HEK293 (cell line): ENCODE measurements around the gene TBX3.

ENCODE experiments used
- CTCF ChIA-PET: fragments of 350-600 bp; formaldehyde crosslinking; extraction: SDS; loops from one replicate; lab custom pipeline; 2021; ENCODE audit warnings: antibody characterized with exemption; lab: Yijun Ruan, JAX
- POLR2A ChIA-PET: fragments of 300-600 bp; formaldehyde crosslinking; extraction: SDS; loops from one replicate; lab custom pipeline; 2020; ENCODE audit warnings: antibody characterized with exemption, inconsistent platforms; lab: Yijun Ruan, JAX
- H3K27ac ChIP-seq: fragments of 200-500 bp; sonication (Bioruptor generic); 2 replicates; pipeline ENCODE4 v1.5.1; 2014; ENCODE audit warnings: low read depth, low read length, control low read depth, inconsistent platforms; ENCODE audit errors: extremely low read depth
- H3K36me3 ChIP-seq, 2 experiments: fragments of 200-500 bp in 1 of 2; sonication (Bioruptor generic) in 1 of 2; 1 replicate in 1 of 2; 2 replicates in 1 of 2; pipeline ENCODE4 v1.5.1; 2014 to 2017; ENCODE audit warnings: inconsistent platforms in 2 of 2, low read length in 2 of 2; ENCODE audit not compliant: control insufficient read depth in 2 of 2, insufficient read depth in 1 of 2
- H3K4me1 ChIP-seq: fragments of 200-500 bp; sonication (Bioruptor generic); 2 replicates; pipeline ENCODE4 v1.5.1; 2014; ENCODE audit warnings: mild to moderate bottlenecking, low read length, inconsistent platforms; ENCODE audit not compliant: control insufficient read depth, insufficient read depth
- H3K4me3 ChIP-seq: 2 replicates; pipeline ENCODE4 v1.5.1; 2011; ENCODE audit warnings: low read depth, mild to moderate bottlenecking, control low read depth, low read length, moderate library complexity
- H3K9me3 ChIP-seq: fragments of 200-500 bp; sonication (Bioruptor generic); 2 replicates; pipeline ENCODE4 v1.5.1; 2014; ENCODE audit warnings: low read depth, low read length, inconsistent platforms; ENCODE audit not compliant: control insufficient read depth, insufficient read depth
- GLI4 ChIP-seq: fragments of 450-650 bp; formaldehyde crosslinking; IDR thresholded peaks from 2 replicates; pipeline ENCODE4 v1.5.1; 2016; ENCODE audit warnings: missing biosample characterization, missing genetic modification characterization
- GLIS1 ChIP-seq: fragments of 450-650 bp; formaldehyde crosslinking; IDR thresholded peaks from 2 replicates; pipeline ENCODE4 v1.5.1; 2016; ENCODE audit warnings: missing biosample characterization, missing genetic modification characterization
- HOXD13 ChIP-seq: sonication (generic); formaldehyde crosslinking; IDR thresholded peaks from 2 replicates; pipeline ENCODE4 v1.8.0; 2022; ENCODE audit warnings: missing genetic modification reagents, borderline replicate concordance
- KLF9 ChIP-seq: fragments of 450-650 bp; formaldehyde crosslinking; IDR thresholded peaks from 2 replicates; pipeline ENCODE4 v1.5.1; 2016; ENCODE audit warnings: missing biosample characterization, missing genetic modification characterization, low read depth
- SCRT1 ChIP-seq: fragments of 450-650 bp; formaldehyde crosslinking; IDR thresholded peaks from 2 replicates; pipeline ENCODE4 v1.5.1; 2016; ENCODE audit warnings: missing biosample characterization, missing genetic modification characterization, borderline replicate concordance
- SP2 ChIP-seq: fragments of 450-650 bp; formaldehyde crosslinking; IDR thresholded peaks from 2 replicates; pipeline ENCODE4 v1.5.1; 2016; ENCODE audit warnings: missing biosample characterization, missing genetic modification characterization
- ZBTB17 ChIP-seq: fragments of 450-650 bp; formaldehyde crosslinking; IDR thresholded peaks from 2 replicates; pipeline ENCODE4 v1.5.1; 2016; ENCODE audit warnings: missing biosample characterization, missing genetic modification characterization
- ZBTB20 ChIP-seq: fragments of 450-650 bp; formaldehyde crosslinking; IDR thresholded peaks from 2 replicates; pipeline ENCODE4 v1.5.1; 2016; ENCODE audit warnings: missing biosample characterization, missing genetic modification characterization
- ZBTB7A ChIP-seq: fragments of 450-650 bp; formaldehyde crosslinking; IDR thresholded peaks from 2 replicates; pipeline ENCODE4 v1.5.1; 2016; ENCODE audit warnings: low read depth, missing biosample characterization, missing genetic modification characterization
- ZFP3 ChIP-seq: fragments of 450-650 bp; formaldehyde crosslinking; IDR thresholded peaks from 2 replicates; pipeline ENCODE4 v1.5.1; 2016; ENCODE audit warnings: low read depth, missing biosample characterization, missing genetic modification characterization
- ZNF112 ChIP-seq: fragments of 450-650 bp; formaldehyde crosslinking; IDR thresholded peaks from 2 replicates; pipeline ENCODE4 v1.5.0; 2017; ENCODE audit warnings: missing biosample characterization, missing genetic modification characterization
- ZNF146 ChIP-seq: fragments of 450-650 bp; formaldehyde crosslinking; IDR thresholded peaks from 2 replicates; pipeline ENCODE4 v1.5.1; 2016; ENCODE audit warnings: missing biosample characterization, missing genetic modification characterization
- ZNF2 ChIP-seq: fragments of 450-650 bp; formaldehyde crosslinking; IDR thresholded peaks from 2 replicates; pipeline ENCODE4 v1.5.1; 2016; ENCODE audit warnings: missing biosample characterization, missing genetic modification characterization
- ZNF239 ChIP-seq: fragments of 450-650 bp; formaldehyde crosslinking; IDR thresholded peaks from 2 replicates; pipeline ENCODE4 v1.5.1; 2016; ENCODE audit warnings: missing biosample characterization, missing genetic modification characterization
- ZNF510 ChIP-seq: fragments of 450-650 bp; formaldehyde crosslinking; IDR thresholded peaks from 2 replicates; pipeline ENCODE4 v1.5.1; 2018; ENCODE audit warnings: mild to moderate bottlenecking, missing genetic modification characterization, missing biosample characterization; ENCODE audit not compliant: insufficient replicate concordance
- ZNF549 ChIP-seq: fragments of 450-650 bp; IDR thresholded peaks from 2 replicates; pipeline ENCODE4 v1.5.1; 2018; ENCODE audit warnings: missing biosample characterization, missing genetic modification characterization, mild to moderate bottlenecking, inconsistent platforms, moderate library complexity
- ZNF658 ChIP-seq: fragments of 450-650 bp; formaldehyde crosslinking; IDR thresholded peaks from 2 replicates; pipeline ENCODE4; 2016; ENCODE audit warnings: missing biosample characterization, missing genetic modification characterization
- ZNF677 ChIP-seq: fragments of 450-650 bp; IDR thresholded peaks from 2 replicates; pipeline ENCODE4 v1.5.0; 2018; ENCODE audit warnings: missing biosample characterization, mild to moderate bottlenecking, missing genetic modification characterization, moderate library complexity
- ZNF785 ChIP-seq: fragments of 450-650 bp; formaldehyde crosslinking; IDR thresholded peaks from 2 replicates; pipeline ENCODE4 v1.5.1; 2016; ENCODE audit warnings: missing biosample characterization, missing genetic modification characterization
- ZNF830 ChIP-seq: fragments of 450-650 bp; IDR thresholded peaks from 2 replicates; pipeline ENCODE4 v1.5.0; 2018; ENCODE audit warnings: missing biosample characterization, missing genetic modification characterization, low read depth, mild to moderate bottlenecking, moderate library complexity
- ZXDB ChIP-seq: fragments of 450-650 bp; formaldehyde crosslinking; IDR thresholded peaks from 2 replicates; pipeline ENCODE4 v1.5.1; 2016; ENCODE audit warnings: missing biosample characterization, missing genetic modification characterization
- TF ChIP-seq, protein P1 (sequence below): fragments of 450-650 bp; formaldehyde crosslinking; IDR thresholded peaks from 2 replicates; pipeline ENCODE4 v1.5.1; 2017; ENCODE audit warnings: missing biosample characterization, missing genetic modification characterization
- TF ChIP-seq, protein P2 (sequence below): fragments of 450-650 bp; formaldehyde crosslinking; IDR thresholded peaks from 2 replicates; pipeline ENCODE4 v1.5.1; 2016; ENCODE audit warnings: missing biosample characterization, missing genetic modification characterization
- TF ChIP-seq, protein P3 (sequence below): fragments of 450-650 bp; formaldehyde crosslinking; IDR thresholded peaks from 2 replicates; pipeline ENCODE4 v1.5.1; 2016; ENCODE audit warnings: missing biosample characterization, missing genetic modification characterization

TBX3 gene

GRCh38 chr12:114701104-114701414, 17.1 kb upstream of the TBX3 start:
- Histone ChIP-seq H3K27ac (no peak overlapping the region), H3K36me3 (no peaks in the 10 kb centered on the region), H3K4me3 (no peak overlapping the region), H3K4me1 (peaks cover 11% of the 10 kb centered on the region; the same call in 1 of the 2 replicates), H3K9me3 (no peaks in the 10 kb centered on the region)
- ChIA-PET POLR2A (interaction anchor here (1.7 kb wide), 1 partner anchor 17 kb away, joined by 9 read pairs; the partner anchor contains the start of gene TBX3), CTCF (interaction anchor here (1.0 kb wide), 1 partner anchor 17 kb away, joined by 4 read pairs; no protein-coding TSS in a partner anchor)
- TF ChIP-seq ZNF510 (no peak), ZNF112 (tag by site-specific recombination) (no peak), ZNF830 (tag by site-specific recombination) (no peak), ZNF239 (tag by site-specific recombination) (no peak), ZNF146 (tag by site-specific recombination) (no peak), SP2 (tag by site-specific recombination) (no peak), GLIS1 (no peak), ZBTB20 (tag by site-specific recombination) (no peak), ZNF658 (tag by site-specific recombination) (no peak), SCRT1 (tag by site-specific recombination) (no peak), ZBTB17 (tag by site-specific recombination) (no peak), ZNF2 (tag by site-specific recombination) (no peak), ZNF785 (tag by site-specific recombination) (no peak), HOXD13 (no peak), ZNF677 (tag by site-specific recombination) (no peak)
- TF ChIP-seq, protein P1, sequence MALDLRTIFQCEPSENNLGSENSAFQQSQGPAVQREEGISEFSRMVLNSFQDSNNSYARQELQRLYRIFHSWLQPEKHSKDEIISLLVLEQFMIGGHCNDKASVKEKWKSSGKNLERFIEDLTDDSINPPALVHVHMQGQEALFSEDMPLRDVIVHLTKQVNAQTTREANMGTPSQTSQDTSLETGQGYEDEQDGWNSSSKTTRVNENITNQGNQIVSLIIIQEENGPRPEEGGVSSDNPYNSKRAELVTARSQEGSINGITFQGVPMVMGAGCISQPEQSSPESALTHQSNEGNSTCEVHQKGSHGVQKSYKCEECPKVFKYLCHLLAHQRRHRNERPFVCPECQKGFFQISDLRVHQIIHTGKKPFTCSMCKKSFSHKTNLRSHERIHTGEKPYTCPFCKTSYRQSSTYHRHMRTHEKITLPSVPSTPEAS (tag by site-specific recombination), result no peak

DNA sequence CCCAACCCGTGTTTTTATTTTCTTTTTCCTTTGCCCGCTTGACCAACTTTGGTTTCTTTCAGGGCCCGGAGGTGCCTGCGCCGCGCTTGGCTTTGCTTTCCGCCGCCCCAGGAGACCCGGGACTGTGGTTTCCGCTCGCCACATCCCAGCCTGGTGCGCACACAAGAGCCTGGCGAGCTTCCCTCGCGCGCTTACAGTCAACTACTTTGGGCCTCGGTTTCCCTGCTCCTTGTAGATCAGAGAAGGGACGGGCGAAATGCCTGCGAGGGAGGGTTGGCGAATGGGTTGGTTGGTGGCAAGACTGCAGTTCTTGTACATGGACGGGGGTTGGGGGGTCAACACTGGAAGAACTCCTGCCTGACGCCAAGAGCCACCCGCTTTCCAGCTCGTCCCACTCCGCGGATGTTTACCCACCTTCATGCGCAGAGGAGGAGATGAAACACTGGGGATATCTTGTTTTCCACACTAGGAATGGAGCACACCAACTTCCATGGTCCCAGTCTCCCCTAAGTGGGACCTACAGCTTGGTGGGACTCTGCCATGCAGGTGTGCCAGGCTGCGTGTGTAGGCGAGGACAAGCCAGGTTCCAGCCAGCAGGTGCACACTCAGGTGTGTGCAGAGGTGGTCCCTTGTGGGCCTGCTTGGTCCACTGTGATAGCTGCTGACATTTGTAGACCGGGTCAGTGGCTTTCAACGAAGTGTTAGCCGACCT, 16.6 kb upstream of the TBX3 start:
- TF ChIP-seq, protein P2, sequence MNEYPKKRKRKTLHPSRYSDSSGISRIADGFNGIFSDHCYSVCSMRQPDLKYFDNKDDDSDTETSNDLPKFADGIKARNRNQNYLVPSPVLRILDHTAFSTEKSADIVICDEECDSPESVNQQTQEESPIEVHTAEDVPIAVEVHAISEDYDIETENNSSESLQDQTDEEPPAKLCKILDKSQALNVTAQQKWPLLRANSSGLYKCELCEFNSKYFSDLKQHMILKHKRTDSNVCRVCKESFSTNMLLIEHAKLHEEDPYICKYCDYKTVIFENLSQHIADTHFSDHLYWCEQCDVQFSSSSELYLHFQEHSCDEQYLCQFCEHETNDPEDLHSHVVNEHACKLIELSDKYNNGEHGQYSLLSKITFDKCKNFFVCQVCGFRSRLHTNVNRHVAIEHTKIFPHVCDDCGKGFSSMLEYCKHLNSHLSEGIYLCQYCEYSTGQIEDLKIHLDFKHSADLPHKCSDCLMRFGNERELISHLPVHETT (tag by site-specific recombination), result no peak
- TF ChIP-seq GLI4 (tag by site-specific recombination) (no peak), ZBTB7A (tag by site-specific recombination) (no peak), KLF9 (tag by site-specific recombination) (no peak), ZNF549 (tag by site-specific recombination) (no peak), ZXDB (tag by site-specific recombination) (no peak), ZFP3 (tag by site-specific recombination) (no peak)
- TF ChIP-seq, protein P3, sequence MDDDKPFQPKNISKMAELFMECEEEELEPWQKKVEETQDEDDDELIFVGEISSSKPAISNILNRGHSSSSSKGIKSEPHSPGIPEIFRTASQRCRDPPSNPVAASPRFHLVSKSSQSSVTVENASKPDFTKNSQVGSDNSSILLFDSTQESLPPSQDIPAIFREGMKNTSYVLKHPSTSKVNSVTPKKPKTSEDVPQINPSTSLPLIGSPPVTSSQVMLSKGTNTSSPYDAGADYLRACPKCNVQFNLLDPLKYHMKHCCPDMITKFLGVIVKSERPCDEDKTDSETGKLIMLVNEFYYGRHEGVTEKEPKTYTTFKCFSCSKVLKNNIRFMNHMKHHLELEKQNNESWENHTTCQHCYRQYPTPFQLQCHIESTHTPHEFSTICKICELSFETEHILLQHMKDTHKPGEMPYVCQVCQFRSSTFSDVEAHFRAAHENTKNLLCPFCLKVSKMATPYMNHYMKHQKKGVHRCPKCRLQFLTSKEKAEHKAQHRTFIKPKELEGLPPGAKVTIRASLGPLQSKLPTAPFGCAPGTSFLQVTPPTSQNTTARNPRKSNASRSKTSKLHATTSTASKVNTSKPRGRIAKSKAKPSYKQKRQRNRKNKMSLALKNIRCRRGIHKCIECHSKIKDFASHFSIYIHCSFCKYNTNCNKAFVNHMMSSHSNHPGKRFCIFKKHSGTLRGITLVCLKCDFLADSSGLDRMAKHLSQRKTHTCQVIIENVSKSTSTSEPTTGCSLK (tag by site-specific recombination), result no peak
- POLR2A ChIA-PET, result no interaction called here
- H3K4me1 ChIP-seq, result peaks cover 11% of the 10 kb centered on the region; the same call in 1 of the 2 replicates

More for the DNA sequence above, 16.6 kb upstream of the TBX3 start:
- H3K9me3 ChIP-seq, result no peaks in the 10 kb centered on the region
- H3K4me3 ChIP-seq, result no peak overlapping the region
- H3K27ac ChIP-seq, result no peak overlapping the region
- H3K36me3 ChIP-seq, result no peaks in the 10 kb centered on the region
- CTCF ChIA-PET, result interaction anchor here (0.7 kb wide), 1 partner anchor 17 kb away, joined by 3 read pairs; the partner anchor contains the start of gene TBX3
